Cardiac fibroblast (primary cell): Measurements from ENCODE around the gene CASZ1.

Source experiments
- DNase-seq, 2 donors: peaks; one replicate each; pipeline versions ENCODE4 v3.0.0 to v3.0.0-alpha.2; 2010; ENCODE audit warnings: low read depth in 2 of 2
- H3K4me3 ChIP-seq, 2 donors: replicated peaks in 1 of 2; 1 replicate in 1 of 2; 2 replicates in 1 of 2; pipeline ENCODE4 v1.5.1; 2011; ENCODE audit warnings: low read depth in 2 of 2, low read length in 2 of 2, mild to moderate bottlenecking in 2 of 2, moderate library complexity in 1 of 2
- CTCF ChIP-seq: IDR thresholded peaks from one replicate; pipeline ENCODE4 v1.5.1; 2011; ENCODE audit warnings: low read depth, mild to moderate bottlenecking, low read length, inconsistent platforms

CASZ1 gene

GRCh38 chr1:10728595-10729410 lies 67.6 kb downstream of the CASZ1 start:
- DNase-seq: no peak
- H3K4me3 ChIP-seq: no peak overlapping the region
- no peak for TF ChIP-seq CTCF

GRCh38 chr1:10727751-10728232 lies 68.7 kb downstream of the CASZ1 start:
- H3K4me3 ChIP-seq: no peak overlapping the region
- no peak for DNase-seq
- TF ChIP-seq CTCF: no peak

- H3K4me3 ChIP-seq: no peak overlapping the region
- no peak for TF ChIP-seq CTCF
- no peak for DNase-seq
Observed at GRCh38 chr1:10726355-10726754, 70.1 kb downstream of the CASZ1 start.

GRCh38 chr1:10724948-10725847 lies 71.2 kb downstream of the CASZ1 start:
- no peak overlapping the region for H3K4me3 ChIP-seq
- DNase-seq: peak in 1 of 2 donors; percentile 58
- TF ChIP-seq CTCF: no peak

GRCh38 chr1:10724511-10724910 lies 71.9 kb downstream of the CASZ1 start:
- H3K4me3 ChIP-seq: no peak overlapping the region
- no peak for TF ChIP-seq CTCF

GRCh38 chr1:10724052-10724494 lies 72.4 kb downstream of the CASZ1 start:
- no peak for TF ChIP-seq CTCF
- no peak overlapping the region for H3K4me3 ChIP-seq
- DNase-seq: peak; percentile 27 to 71

More at GRCh38 chr1:10724511-10724910, 71.9 kb downstream of the CASZ1 start:
- DNase-seq: no peak
